UCSD-AML1 (cell line): ENCODE measurements around the gene CORO1C.
"Not testable (repeated sequence)": the region's sequence is repeated elsewhere in the genome, so short reads cannot be mapped to it uniquely, and the experiment has no call there.

ENCODE experiments used
- DNase-seq: peaks from one replicate; lab custom pipeline; 2025; ENCODE audit not compliant: unreplicated experiment; lab: John Stamatoyannopoulos, UW

Gene CORO1C

DNA sequence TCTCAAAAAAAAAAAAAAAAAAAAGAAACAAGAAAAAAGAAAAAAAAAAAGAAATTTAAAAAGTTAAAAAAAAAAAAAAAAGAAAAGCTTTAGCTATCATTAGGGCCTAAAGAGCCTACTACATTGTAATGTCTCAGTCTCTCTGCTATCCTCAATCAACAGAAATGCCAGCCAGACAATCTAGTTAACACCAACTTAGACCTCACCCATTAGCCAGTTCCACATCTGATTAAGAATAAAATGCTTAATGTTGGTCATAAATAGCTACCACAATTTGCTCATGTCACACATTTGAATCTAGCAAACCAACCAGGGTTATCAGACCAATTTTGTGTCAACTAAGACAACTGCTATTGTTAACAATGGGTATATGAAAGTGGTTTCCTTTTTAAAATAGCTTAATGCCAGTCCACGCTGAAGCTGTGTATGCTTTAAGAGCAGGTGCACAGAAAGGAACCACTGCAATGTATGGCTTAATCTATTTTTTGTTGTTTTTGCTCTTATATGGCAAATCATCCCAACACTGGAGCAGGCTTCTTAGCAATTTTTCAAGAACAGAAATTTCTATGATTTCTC, 52.1 kb downstream of the CORO1C start:
- DNase-seq, result no peak

DNA sequence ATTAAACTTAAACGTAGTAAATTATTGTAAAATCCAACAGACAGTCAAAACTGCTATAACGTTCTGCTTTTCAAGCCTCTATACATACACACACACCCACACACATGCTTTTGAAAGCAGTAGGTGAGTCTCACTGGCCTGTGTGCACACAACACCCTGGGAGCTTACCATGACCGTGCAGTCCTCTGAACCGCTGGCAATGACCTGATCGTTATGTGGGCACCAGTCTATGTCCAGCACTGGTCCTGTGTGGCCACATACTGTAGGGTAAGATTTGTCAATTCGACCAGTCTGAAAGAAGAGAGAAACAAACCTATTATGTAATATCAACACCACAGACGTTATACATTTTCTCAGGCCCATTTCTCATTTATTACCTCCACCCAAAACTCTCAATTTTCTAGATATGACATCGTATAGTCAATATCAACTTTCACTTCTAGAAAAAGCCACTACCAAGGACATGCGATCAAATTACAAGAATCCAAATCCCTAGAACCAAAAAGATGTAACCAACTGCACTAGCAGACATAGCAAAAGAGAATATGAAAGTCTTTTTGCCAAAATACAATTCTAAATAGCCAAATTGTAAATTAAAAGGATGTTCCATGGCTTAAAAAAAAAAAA, 53.1 kb downstream of the CORO1C start:
- no peak for DNase-seq

DNA sequence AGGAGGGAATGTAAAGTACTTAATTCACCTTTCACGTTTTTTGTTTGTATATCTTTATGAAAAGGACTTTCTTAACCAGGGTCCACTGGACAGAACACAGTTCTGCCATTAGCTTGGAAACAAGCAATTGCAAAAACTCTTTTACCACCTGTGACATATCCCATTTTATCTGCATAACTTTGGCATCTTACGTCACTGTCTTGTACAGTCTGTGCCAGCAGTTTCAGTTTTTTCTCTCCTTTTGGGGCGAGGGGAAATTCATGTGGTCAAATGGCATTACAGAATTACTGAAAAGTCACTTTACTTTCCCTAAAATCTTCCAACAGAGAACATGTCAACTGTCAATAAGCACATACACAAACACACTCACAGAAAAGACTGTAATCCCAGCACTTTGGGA, 53.9 kb downstream of the CORO1C start:
- DNase-seq, result no peak

DNA sequence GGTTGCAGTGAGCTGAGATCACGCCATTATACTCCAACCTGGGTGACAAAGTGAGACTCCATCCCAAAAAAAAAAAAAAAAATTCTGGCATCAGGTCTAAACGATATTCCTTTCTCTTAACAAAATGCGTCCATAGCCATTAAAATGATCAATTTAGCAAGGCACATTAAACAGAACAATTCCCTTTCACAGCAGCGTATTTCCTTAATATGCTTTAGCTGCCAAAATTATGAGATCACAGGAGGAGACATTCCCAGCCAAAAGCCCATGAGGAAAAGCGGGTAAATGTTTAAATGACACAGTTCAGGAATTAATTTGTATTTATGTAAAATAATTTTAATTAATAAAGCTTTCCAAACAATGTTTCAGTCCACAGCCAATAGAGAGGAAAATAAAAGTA, 54.6 kb downstream of the CORO1C start:
- DNase-seq, result no peak

DNA sequence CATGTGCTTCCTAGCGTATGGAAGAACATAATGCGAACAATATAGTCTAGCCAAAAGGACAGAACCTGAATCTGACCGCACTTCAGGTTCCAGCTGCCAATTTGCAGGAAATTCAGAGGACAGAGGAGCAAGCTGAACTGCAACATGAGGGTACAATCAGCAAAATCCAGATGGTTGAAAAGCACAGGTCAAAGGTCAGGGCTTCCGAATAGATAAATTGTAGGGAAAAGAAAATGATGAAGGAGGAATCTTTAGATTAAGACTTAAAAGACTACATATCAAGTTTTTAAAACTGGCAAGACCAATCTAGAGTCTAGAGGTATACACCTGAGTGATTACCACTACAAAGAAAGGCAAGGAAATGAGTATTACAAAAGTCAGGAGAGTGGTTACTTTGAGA, 55.5 kb downstream of the CORO1C start:
- no peak for DNase-seq

DNA sequence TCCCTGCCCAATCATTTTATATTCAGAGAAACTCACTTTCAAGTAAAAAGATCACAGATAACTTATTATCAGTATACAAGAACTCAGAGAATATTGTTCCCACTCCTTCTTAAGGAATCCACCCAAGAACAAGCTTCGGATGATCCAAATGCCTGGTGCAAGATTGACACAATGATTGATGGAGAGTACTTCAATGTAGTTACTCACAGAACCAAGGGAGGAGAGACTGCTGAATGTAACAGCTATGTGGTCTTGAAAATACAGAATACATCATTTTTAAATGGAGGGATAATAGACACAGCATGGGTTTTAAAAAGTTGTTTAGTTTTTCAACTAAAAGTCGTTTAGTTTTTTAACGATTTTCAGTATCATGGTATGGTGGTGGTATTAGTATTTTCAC, 59.3 kb downstream of the CORO1C start:
- DNase-seq, result no peak

DNA sequence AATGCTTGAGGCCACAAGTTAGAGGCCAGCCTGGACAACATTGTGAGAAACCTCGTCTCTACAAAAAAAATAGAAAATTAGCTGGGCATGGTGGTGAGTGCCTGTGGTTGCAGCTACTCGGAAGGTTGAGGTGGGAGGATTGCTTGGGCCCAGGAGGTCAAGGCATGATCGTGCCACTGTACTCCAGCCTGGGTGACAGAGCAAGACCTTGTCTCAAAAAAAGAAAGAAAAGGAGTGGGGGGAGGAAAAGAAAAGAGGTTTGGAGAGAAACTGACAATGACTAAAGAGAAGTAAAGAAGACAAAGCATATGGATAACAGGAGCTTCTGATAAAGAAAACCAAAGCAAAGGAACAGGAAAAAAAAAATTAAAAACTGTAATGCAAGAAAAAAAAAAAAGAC, 60.2 kb downstream of the CORO1C start:
- no peak for DNase-seq

DNA sequence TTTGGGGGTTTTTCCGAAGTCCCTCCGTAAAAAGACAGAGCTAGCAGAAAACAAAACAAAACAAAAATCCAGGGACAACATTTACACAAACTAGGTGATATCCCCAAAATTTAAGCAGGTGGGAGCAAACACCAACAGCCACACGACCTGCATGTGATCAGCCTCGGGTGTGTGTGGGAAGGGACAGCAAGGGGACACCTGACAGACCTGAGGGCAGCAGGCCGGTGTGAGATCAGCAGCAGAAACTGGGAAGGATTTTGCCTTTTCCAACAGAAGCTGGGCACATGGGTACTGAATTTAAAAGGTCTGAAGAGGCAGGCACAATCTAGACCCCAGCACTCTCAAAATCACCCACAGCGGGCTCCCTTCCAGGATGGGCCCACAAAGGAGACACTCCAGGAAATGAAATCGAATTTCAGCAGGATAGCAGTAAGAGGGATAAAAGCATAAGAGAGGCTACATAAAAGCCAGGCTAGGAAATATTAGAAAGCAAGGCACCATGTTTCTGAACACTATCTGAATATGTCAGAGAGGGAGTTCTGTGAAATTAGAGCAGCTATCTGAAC, 61.2 kb downstream of the CORO1C start:
- no peak for DNase-seq

DNA sequence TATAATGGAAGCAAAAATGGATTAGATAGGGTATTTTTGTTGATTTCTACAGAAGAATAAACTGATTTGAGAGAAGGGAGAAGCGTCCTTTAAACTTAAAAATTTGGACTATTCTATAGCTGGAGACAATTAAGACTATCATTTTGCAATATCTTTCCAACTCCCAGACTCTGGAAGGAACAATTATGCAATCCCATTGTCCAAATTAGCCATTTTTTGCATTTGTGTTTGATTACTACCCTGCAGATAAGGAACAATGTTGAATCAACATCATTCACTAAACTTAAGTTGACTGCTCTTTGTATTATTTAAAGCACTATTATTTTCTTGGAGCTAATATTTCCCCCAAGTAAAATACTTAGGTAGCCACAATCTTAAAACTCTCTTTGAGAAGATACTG, 62.8 kb downstream of the CORO1C start:
- DNase-seq, result no peak

DNA sequence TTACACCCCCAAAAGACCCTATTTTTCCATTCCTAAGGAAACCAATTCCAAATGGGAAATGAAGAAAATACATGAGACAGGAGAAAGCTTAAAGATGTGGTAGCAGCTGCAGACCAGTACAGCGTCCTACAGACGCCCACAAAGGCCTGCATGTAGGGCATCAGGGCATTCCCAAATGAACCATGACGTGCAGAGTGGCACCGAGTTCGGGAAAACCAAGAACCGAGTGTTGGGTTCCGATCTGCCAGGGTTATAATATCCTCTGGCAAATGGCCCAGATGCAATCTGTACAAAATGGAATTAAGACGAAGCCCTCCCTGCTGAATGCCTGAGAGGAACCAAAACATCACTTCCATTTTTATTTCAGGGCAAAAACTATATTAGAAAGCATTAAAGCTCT, 63.3 kb downstream of the CORO1C start:
- no peak for DNase-seq

DNA sequence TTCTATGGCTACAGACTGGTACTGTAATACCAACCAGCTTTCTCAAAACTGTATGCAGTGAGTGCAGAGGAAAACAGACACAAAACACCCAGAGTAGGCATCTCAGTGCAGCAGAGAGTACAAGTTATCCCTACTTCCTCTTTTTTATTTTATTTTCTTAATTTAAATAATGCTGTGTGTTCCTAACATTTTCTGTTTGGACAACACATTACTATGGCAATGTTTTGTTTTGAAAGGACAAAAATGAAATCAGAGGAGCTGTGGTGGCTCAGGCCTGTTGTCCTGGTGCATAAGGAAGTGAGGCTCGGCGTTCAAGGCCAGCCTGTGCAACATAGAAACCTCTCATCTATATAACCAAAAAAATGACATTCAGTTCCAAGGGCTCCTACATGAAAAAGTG, 64.0 kb downstream of the CORO1C start:
- DNase-seq, result no peak

DNA sequence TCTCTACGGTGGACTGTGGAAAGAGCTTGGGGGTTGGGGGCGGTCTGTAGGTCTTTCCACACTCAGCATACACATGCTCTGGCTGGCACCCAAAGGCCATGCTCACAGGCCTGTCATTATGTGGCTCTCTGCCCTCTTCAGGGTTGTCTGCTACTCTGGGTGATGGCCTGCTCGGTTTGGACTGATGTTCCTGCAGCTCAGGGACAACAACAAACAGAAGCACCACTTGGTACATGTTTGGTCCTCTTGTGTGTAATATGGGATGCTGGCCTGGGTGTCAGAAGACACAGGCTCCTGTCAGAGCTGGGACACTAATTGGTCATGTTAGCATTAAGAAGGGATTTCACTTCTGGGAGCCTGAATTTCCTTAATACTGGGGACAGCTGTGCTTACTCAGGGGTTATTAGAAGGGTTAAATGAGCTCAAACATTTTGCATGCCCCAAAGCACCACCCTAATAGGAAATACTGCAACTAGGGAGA, 64.9 kb downstream of the CORO1C start:
- no peak for DNase-seq

DNA sequence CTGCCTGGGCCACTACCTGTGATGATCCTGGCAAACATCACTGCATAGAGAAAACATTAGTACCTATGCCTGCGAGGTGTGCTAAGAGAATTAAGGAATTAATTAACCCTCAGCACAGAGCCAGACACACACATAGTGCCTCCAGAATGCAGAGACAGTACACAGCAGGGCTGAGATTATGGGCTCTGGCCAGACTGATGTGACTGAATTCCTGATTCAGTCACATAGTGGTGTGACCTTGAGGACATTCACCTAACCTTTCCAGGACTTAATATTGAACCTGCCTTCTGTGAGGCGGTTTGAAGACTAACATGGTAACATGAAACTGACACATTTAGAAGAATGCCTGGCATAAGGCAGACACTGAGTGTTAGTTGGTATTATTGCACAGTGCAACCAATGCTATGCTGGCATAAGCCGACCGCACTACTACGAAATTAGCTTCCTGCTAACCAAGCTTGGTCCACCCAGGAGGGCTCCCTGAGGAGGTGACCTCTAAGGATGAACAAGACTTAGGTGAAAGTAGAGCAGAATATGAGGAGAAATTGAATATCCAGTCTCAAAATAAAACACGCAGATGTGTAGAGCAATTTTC, 65.6 kb downstream of the CORO1C start:
- no peak for DNase-seq

DNA sequence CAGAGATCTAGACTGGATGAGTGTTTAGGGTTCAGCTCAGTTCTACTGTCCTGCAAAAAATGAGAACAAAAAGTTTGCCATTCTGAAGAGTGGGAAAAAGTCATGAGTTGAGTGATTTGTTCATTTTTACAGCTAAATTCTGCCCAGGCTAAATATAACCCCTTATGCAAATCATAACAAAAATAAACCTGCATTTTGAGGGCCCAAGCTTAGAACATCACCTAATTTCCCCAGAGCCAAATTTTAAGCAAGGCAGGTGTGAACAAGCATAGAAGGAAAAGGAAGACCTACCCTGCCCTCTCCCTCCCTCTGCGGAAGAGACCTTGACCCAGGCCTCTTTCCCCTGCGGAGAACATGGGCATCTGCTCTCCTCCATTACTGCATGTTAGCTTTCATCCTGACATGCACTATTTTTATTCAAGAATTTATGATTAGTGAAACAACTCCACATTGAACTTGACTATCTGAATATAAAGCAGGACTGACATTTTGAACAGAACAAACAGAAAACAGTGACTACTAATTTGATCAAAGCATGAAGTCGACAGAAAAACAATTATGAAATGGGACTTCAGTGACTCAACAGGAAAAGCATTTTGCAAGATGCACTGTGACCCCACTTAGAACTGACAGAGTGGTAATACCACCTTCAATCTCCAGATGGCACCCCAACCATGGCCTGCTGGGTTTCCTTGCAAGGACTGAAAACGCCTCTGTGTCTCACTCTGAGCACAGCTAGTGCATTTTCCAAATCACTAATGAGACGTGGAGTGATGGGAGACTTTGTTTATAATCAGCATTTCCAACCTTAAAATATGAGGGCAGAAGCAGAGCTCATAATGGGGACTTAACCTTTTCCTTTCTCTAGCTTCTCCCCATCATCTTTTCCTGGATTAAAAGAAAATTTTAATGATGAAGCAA, 66.7 kb downstream of the CORO1C start:
- DNase-seq, result peak; percentile 76

DNA sequence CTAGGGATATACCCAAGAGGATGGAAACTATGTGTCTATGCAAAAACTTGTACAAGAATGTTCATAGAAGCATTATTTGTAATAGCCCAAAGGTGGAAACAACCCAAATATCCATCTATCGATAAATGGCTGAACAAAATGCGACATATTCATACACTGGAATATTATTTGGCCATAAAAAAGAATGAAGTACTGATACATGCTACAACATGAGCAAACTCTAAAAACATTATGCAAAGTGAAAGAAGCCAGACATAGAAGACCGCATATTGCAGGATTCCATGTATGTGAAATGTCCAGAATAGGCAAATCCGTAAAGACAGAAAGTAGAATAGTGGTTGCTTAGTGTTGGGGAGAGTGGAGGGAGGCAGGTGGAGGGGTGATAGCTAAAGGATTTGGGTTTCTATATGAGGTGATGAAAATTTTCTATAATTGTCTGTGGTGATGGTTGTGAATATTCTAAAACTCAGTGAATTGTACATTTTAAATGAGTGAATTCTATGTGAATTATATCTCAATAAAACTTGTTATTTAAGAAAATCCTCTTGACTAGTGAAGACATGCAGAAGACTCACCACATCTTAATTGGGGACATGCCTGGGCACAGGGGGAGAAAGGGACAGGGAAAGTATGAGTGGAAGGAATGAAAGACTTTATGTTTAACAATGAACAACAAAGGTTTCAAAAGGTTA, 67.8 kb downstream of the CORO1C start:
- DNase-seq, result no peak

DNA sequence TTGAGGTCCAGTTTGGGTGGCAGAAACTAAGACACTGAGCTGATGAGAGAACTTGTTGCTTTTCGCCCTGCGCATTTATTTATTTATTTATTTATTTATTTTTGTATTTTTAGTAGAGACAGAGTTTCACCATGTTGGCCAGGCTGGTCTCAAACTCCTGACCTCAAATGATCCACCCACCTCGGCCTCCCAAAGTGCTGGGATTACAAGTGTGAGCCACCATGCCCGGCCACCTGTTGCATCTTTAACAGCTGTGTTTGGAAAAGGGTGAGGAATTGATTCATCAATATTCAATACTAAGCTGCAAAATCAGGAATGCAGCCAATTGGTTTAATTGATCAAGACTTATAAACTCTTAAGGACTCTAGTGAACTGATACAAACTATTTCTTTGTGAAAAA, 73.2 kb downstream of the CORO1C start:
- DNase-seq, result not testable (repeated sequence)

DNA sequence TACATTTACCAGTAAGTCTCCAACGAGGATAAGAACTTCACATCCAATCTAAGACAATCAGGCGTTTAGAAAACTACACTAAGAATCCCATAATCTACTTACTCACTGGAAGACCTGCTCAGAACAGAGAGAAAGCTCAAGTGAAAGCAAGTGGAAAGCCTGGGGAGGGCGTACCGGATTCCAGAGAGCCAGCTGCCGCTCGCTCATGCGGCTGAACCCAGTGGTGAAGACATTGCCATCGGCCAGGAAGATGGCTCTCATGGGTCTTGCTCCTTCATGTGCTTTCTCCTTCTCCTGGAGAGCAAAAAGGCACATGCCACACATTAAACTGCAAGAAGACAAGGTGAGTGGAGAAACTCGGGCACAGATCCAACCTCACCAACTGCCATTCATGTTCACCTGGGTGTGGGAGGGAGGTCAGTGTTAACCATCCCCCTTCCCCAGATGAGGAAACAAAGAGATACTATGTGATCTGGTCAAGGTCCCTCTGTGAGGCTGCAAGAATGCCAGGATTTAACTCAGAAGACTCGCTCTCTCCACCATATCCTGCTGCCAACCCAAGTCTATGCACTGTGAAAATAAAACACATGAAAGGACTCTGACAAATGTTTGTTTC, 74.1 kb downstream of the CORO1C start:
- no peak for DNase-seq

DNA sequence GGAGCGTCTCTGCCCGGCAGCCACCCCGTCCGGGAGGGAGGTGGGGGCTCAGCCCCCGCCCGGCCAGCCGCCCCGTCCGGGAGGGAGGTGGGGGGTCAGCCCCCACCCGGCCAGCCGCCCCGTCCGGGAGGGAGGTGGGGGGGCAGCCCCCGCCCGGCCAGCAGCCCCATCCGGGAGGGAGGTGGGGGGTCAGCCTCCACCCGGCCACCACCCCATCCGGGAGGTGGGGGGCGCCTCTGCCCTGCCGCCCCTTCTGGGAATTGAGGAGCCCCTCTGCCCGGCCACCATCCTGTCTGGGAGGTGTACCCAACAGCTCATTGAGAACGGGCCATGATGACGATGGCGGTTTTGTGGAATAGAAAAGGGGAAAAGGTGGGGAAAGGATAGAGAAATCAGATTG, 75.1 kb downstream of the CORO1C start:
- not testable (repeated sequence) for DNase-seq

DNA sequence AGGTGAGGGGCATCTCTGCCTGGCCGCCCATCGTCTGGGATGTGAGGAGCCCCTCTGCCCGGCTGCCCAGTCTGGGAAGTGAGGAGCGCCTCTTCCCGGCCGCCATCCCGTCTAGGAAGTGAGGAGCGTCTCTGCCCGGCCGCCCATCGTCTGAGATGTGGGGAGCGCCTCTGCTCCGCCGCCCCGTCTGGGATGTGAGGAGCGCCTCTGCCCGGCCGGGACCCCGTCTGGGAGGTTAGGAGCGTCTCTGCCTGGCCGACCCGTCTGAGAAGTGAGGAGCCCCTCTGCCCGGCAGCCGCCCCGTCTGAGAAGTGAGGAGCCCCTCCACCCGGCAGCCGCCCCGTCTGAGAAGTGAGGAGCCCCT, 75.5 kb downstream of the CORO1C start:
- not testable (repeated sequence) for DNase-seq

DNA sequence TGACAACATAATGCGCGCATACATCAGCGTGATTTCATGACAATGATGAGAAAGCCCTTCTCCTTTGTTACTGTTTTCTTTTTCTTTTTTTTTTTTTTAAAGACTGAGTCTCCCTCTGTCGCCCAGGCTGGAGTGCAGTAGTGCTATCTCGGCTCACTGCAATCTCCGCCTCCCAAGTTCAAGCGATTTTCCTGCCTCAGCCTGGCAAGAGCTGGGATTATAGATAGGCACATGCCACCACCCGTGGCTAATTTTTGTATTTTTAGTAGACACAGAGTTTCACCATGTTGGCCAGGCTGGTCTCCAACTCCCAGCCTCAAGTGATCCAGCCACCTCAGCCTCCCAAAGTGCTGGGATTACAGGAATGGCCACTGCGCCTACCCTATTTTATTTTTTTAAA, 76.7 kb downstream of the CORO1C start:
- not testable (repeated sequence) for DNase-seq
